ENCODE results near the gene KRTAP10-10.
"Not testable (repeated sequence)": the region's sequence is repeated elsewhere in the genome, so short reads cannot be mapped to it uniquely, and the experiment has no call there.

- not testable (repeated sequence) for TF ChIP-seq POLR2AphosphoS5 (IDR thresholded peaks at IDR 0.05; ENCODE audit: low read depth, low read length); TAF1 (IDR thresholded peaks at IDR 0.05; ENCODE audit: borderline replicate concordance, low read depth, low read length); POLR2A (IDR thresholded peaks at IDR 0.05; ENCODE audit: low read depth, low read length)
These were observed 744 bp downstream of the KRTAP10-10 start for GRCh38 chr21:44637851-44638348.

All from GM12892 (cell line).